GM12878 (cell line): ENCODE measurements around the gene ZNF22. TPM values are rescaled to one million over a fixed set of nuclear protein-coding genes. Genes with fewer than 3 reads are reported as not detected.

Experiments
- ASH2L ChIP-seq: fragments of 300-600, 200-600 bp; sonication (generic); IDR thresholded peaks from 2 replicates; pipeline ENCODE4 v1.6.1; 2017; ENCODE audit warnings: low read depth, mild to moderate bottlenecking, borderline replicate concordance
- EZH2 ChIP-seq: IDR thresholded peaks from 2 replicates; pipeline ENCODE4 v1.6.1; 2012; ENCODE audit warnings: low read depth, mild to moderate bottlenecking, control low read depth, inconsistent platforms, low read length, borderline replicate concordance; ENCODE audit not compliant: control insufficient read depth
- HDAC2 ChIP-seq: fragments of 200-600 bp; sonication (generic); IDR thresholded peaks from 2 replicates; pipeline ENCODE4 v1.6.1; 2017
- KLF5 ChIP-seq: fragments of 450-650 bp; IDR thresholded peaks from 2 replicates; pipeline ENCODE4 v1.6.1; 2014; ENCODE audit warnings: mild to moderate bottlenecking; ENCODE audit not compliant: partially characterized antibody
- LARP7 ChIP-seq: fragments of 450-650 bp; IDR thresholded peaks from 2 replicates; pipeline ENCODE4 v1.6.1; 2017; ENCODE audit warnings: mild to moderate bottlenecking
- NFIC ChIP-seq: IDR thresholded peaks from 2 replicates; pipeline ENCODE4 v1.6.1; 2012; ENCODE audit warnings: low read depth, mild to moderate bottlenecking, inconsistent platforms, low read length, moderate library complexity
- NR2C2 ChIP-seq: IDR thresholded peaks from 2 replicates; pipeline ENCODE4 v1.6.1; 2011; ENCODE audit warnings: borderline replicate concordance, low read depth; ENCODE audit not compliant: control insufficient read depth, insufficient read length
- PAX8 ChIP-seq: fragments of 450-650 bp; IDR thresholded peaks from 2 replicates; pipeline ENCODE4 v1.6.1; 2017; ENCODE audit warnings: mild to moderate bottlenecking, moderate library complexity
- POLR2AphosphoS2 ChIP-seq: IDR thresholded peaks from 2 replicates; pipeline ENCODE4 v1.6.1; 2011; ENCODE audit warnings: low read depth, mild to moderate bottlenecking, low read length, improper control_type of control experiment, moderate library complexity
- SPI1 ChIP-seq: IDR thresholded peaks from 2 replicates; pipeline ENCODE4 v1.6.1; 2011; ENCODE audit warnings: low read depth, mild to moderate bottlenecking, low read length, moderate library complexity, borderline replicate concordance; ENCODE audit not compliant: insufficient read depth
- SREBF2 ChIP-seq: IDR thresholded peaks from 2 replicates; pipeline ENCODE4 v1.6.1; 2012; ENCODE audit warnings: mild to moderate bottlenecking, low read length
- STAT1 ChIP-seq: fragments of 450-650 bp; conservative IDR thresholded peaks from 2 replicates; pipeline ENCODE4 v1.6.1; 2014; ENCODE audit warnings: antibody characterized with exemption, mild to moderate bottlenecking
- ZNF274 ChIP-seq: IDR thresholded peaks from one replicate; pipeline ENCODE4 v1.8.0; 2011; ENCODE audit not compliant: insufficient read length, insufficient read depth
- polyA plus RNA-seq, 11 experiments: library from polyadenylated mRNA; depleted of rRNA in 4 of 11; unstranded in 6 of 11; stranded (reverse) in 5 of 11; fragments of >200 nt; fragmentation: Nextera tagmentation in 4 of 11; fragmentation: Illumina TruSeq in 1 of 11; extraction: Ambion mirVana in 4 of 11; extraction: Trizol in 1 of 11; gene quantifications; 1 replicate in 1 of 11; 2 replicates in 10 of 11; pipeline versions ENCODE4 v1.2.1 to v1.2.3, GENCODE V29; 2011 to 2016; ENCODE audit warnings: inconsistent platforms in 2 of 11, missing spikeins in 2 of 11, low read depth in 1 of 11
- total RNA-seq, 4 experiments: library from RNA; depleted of rRNA in 3 of 4; stranded (reverse); fragments of >200 nt in 3 of 4; fragmentation: Illumina TruSeq in 1 of 4; extraction: Trizol in 1 of 4; gene quantifications; 2 replicates each; pipeline versions ENCODE4 v1.2.1 to v1.2.3, GENCODE V29; 2013 to 2021
- TF ChIP-seq, protein P1 (sequence below): fragments of 450-650 bp; IDR thresholded peaks from 2 replicates; pipeline ENCODE4 v1.6.1; 2018; ENCODE audit warnings: borderline replicate concordance, mild to moderate bottlenecking; ENCODE audit not compliant: partially characterized antibody
- TF ChIP-seq, protein P2 (sequence below): fragments of 450-650 bp; IDR thresholded peaks from 2 replicates; pipeline ENCODE4 v1.6.1; 2014; ENCODE audit warnings: mild to moderate bottlenecking
- TF ChIP-seq, protein P3 (sequence below): fragments of 450-650 bp; conservative IDR thresholded peaks from 2 replicates; pipeline ENCODE4 v1.6.1; 2017; ENCODE audit warnings: mild to moderate bottlenecking, moderate library complexity
- TF ChIP-seq, protein P4 (sequence below): IDR thresholded peaks from 2 replicates; pipeline ENCODE4 v1.6.1; 2012; ENCODE audit warnings: low read depth, low read length, improper control_type of control experiment
- TF ChIP-seq, protein P5 (sequence below): fragments of 450-650 bp; formaldehyde crosslinking; IDR thresholded peaks from 2 replicates; pipeline ENCODE4 v1.4.0; 2022; ENCODE audit warnings: mild to moderate bottlenecking, moderate library complexity

Gene ZNF22
- total and polyA plus RNA-seq, 10 of the 15 experiments (the other 5 are each of a cell fraction or from before 2014, with no cell fraction given): 31.1 to 74.4 (median 43.8) TPM

DNA sequence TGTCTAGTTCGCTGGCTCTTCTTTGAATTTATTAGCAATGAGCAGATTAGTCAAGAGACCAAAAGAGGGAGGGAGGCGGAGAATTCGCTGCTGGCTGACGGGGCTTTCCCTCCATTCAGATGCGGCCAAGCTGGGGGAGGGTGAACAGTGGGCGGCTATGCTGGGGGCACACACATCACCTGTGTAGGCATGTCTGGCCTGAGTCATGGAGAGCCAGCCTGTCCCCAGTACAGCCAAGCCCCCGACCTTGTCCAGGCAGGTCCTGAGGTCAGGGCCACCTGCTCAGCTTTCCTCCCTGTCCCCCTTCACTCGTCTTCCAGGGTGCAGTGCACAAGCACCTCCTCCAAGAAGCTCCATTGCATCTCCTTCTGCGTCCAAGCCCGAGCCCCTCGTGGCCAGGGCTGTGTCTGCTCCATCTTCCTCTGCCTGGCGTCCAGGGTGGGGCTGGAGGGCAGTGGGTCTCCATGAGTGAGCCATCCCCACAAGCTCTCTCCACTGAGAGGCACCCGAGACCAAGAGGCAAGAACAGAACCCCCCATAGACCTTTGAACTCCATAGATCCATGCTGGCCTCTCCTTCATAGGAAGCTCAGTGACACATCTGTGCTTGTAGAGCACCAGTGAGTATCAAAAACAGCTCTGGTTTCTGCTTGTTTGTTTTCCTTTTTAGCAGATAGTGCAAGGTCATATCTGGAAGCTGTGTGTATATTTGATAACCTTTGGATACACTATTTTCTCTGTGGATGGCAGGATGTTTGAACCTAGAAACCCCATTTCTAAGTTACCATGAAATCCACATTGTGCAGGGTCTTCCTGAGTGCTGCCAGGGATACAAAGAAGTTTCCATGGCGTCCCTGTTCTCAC is 20.2 kb upstream of the ZNF22 start (continued):
- TF ChIP-seq, protein P1, sequence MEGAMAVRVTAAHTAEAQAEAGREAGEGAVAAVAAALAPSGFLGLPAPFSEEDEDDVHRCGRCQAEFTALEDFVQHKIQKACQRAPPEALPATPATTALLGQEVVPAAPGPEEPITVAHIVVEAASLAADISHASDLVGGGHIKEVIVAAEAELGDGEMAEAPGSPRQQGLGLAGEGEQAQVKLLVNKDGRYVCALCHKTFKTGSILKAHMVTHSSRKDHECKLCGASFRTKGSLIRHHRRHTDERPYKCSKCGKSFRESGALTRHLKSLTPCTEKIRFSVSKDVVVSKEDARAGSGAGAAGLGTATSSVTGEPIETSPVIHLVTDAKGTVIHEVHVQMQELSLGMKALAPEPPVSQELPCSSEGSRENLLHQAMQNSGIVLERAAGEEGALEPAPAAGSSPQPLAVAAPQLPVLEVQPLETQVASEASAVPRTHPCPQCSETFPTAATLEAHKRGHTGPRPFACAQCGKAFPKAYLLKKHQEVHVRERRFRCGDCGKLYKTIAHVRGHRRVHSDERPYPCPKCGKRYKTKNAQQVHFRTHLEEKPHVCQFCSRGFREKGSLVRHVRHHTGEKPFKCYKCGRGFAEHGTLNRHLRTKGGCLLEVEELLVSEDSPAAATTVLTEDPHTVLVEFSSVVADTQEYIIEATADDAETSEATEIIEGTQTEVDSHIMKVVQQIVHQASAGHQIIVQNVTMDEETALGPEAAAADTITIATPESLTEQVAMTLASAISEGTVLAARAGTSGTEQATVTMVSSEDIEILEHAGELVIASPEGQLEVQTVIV: no peak
- TF ChIP-seq, protein P2, sequence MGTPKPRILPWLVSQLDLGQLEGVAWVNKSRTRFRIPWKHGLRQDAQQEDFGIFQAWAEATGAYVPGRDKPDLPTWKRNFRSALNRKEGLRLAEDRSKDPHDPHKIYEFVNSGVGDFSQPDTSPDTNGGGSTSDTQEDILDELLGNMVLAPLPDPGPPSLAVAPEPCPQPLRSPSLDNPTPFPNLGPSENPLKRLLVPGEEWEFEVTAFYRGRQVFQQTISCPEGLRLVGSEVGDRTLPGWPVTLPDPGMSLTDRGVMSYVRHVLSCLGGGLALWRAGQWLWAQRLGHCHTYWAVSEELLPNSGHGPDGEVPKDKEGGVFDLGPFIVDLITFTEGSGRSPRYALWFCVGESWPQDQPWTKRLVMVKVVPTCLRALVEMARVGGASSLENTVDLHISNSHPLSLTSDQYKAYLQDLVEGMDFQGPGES: no peak
- TF ChIP-seq SPI1 (no peak), EZH2 (no peak), POLR2AphosphoS2 (no peak), HDAC2 (no peak), NFIC (no peak), LARP7 (no peak), NR2C2 (no peak), PAX8 (no peak), KLF5 (no peak), SREBF2 (no peak), STAT1 (no peak), ASH2L (no peak), ZNF274 (no peak)
- TF ChIP-seq, protein P3, sequence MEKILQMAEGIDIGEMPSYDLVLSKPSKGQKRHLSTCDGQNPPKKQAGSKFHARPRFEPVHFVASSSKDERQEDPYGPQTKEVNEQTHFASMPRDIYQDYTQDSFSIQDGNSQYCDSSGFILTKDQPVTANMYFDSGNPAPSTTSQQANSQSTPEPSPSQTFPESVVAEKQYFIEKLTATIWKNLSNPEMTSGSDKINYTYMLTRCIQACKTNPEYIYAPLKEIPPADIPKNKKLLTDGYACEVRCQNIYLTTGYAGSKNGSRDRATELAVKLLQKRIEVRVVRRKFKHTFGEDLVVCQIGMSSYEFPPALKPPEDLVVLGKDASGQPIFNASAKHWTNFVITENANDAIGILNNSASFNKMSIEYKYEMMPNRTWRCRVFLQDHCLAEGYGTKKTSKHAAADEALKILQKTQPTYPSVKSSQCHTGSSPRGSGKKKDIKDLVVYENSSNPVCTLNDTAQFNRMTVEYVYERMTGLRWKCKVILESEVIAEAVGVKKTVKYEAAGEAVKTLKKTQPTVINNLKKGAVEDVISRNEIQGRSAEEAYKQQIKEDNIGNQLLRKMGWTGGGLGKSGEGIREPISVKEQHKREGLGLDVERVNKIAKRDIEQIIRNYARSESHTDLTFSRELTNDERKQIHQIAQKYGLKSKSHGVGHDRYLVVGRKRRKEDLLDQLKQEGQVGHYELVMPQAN: no peak
- TF ChIP-seq, protein P4, sequence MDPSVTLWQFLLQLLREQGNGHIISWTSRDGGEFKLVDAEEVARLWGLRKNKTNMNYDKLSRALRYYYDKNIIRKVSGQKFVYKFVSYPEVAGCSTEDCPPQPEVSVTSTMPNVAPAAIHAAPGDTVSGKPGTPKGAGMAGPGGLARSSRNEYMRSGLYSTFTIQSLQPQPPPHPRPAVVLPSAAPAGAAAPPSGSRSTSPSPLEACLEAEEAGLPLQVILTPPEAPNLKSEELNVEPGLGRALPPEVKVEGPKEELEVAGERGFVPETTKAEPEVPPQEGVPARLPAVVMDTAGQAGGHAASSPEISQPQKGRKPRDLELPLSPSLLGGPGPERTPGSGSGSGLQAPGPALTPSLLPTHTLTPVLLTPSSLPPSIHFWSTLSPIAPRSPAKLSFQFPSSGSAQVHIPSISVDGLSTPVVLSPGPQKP: no peak
- TF ChIP-seq, protein P5, sequence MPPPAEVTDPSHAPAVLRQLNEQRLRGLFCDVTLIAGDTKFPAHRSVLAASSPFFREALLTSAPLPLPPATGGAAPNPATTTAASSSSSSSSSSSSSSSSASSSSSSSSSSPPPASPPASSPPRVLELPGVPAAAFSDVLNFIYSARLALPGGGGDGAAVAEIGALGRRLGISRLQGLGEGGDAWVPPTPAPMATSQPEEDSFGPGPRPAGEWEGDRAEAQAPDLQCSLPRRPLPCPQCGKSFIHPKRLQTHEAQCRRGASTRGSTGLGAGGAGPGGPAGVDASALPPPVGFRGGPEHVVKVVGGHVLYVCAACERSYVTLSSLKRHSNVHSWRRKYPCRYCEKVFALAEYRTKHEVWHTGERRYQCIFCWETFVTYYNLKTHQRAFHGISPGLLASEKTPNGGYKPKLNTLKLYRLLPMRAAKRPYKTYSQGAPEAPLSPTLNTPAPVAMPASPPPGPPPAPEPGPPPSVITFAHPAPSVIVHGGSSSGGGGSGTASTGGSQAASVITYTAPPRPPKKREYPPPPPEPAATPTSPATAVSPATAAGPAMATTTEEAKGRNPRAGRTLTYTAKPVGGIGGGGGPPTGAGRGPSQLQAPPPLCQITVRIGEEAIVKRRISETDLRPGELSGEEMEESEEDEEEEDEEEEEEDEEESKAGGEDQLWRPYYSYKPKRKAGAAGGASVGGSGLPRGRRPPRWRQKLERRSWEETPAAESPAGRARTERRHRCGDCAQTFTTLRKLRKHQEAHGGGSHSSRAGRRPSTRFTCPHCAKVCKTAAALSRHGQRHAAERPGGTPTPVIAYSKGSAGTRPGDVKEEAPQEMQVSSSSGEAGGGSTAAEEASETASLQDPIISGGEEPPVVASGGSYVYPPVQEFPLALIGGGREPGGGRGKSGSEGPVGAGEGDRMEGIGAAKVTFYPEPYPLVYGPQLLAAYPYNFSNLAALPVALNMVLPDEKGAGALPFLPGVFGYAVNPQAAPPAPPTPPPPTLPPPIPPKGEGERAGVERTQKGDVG (CRISPR knock-in tag): no peak
